ENCODE results near the gene MET.

DNA sequence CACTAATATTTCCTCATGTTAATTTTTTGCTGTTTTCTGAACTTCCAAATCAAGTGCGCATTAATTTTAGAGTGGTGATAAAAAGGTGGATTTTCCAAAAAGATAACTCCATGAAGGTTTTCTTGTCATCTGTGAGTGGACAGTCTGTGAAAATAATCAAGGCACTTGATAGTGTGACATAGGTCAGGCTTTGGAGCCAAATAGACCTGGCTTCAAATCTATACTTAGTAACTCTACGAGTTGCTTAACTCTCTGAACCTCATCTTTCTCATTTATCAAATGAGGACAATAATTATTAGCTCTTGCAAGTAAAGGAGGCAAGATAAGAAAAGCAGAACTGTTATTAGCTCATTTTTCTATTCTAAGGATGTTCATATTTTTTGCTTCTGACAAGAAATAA is 24.7 kb upstream of the MET start:
- TF ChIP-seq, protein P1, sequence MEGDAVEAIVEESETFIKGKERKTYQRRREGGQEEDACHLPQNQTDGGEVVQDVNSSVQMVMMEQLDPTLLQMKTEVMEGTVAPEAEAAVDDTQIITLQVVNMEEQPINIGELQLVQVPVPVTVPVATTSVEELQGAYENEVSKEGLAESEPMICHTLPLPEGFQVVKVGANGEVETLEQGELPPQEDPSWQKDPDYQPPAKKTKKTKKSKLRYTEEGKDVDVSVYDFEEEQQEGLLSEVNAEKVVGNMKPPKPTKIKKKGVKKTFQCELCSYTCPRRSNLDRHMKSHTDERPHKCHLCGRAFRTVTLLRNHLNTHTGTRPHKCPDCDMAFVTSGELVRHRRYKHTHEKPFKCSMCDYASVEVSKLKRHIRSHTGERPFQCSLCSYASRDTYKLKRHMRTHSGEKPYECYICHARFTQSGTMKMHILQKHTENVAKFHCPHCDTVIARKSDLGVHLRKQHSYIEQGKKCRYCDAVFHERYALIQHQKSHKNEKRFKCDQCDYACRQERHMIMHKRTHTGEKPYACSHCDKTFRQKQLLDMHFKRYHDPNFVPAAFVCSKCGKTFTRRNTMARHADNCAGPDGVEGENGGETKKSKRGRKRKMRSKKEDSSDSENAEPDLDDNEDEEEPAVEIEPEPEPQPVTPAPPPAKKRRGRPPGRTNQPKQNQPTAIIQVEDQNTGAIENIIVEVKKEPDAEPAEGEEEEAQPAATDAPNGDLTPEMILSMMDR (conservative IDR thresholded peaks at IDR 0.05 in 1 of 2, IDR thresholded peaks at IDR 0.05 in 1 of 2; ENCODE audit: low read depth in 1 of 2, low read length in 2 of 2) = no peak
- no peak for TF ChIP-seq EZH2 (IDR thresholded peaks at IDR 0.05; ENCODE audit: low read length, missing control alignments)

Data from fibroblast of lung (primary cell).